GM19467 (cell line): Measurements from ENCODE around the gene HARS2.
"Not testable (repeated sequence)": the region's sequence is repeated elsewhere in the genome, so short reads cannot be mapped to it uniquely, and the experiment has no call there.

ENCODE experiments used
- ATAC-seq: cut with Tn5 transposase; IDR thresholded peaks from one replicate; pipeline ENCODE4 v1.9.1; 2021; ENCODE audit warnings: mild to moderate bottlenecking, moderate library complexity; ENCODE audit not compliant: unreplicated experiment

Gene HARS2, protein sequence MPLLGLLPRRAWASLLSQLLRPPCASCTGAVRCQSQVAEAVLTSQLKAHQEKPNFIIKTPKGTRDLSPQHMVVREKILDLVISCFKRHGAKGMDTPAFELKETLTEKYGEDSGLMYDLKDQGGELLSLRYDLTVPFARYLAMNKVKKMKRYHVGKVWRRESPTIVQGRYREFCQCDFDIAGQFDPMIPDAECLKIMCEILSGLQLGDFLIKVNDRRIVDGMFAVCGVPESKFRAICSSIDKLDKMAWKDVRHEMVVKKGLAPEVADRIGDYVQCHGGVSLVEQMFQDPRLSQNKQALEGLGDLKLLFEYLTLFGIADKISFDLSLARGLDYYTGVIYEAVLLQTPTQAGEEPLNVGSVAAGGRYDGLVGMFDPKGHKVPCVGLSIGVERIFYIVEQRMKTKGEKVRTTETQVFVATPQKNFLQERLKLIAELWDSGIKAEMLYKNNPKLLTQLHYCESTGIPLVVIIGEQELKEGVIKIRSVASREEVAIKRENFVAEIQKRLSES

DNA sequence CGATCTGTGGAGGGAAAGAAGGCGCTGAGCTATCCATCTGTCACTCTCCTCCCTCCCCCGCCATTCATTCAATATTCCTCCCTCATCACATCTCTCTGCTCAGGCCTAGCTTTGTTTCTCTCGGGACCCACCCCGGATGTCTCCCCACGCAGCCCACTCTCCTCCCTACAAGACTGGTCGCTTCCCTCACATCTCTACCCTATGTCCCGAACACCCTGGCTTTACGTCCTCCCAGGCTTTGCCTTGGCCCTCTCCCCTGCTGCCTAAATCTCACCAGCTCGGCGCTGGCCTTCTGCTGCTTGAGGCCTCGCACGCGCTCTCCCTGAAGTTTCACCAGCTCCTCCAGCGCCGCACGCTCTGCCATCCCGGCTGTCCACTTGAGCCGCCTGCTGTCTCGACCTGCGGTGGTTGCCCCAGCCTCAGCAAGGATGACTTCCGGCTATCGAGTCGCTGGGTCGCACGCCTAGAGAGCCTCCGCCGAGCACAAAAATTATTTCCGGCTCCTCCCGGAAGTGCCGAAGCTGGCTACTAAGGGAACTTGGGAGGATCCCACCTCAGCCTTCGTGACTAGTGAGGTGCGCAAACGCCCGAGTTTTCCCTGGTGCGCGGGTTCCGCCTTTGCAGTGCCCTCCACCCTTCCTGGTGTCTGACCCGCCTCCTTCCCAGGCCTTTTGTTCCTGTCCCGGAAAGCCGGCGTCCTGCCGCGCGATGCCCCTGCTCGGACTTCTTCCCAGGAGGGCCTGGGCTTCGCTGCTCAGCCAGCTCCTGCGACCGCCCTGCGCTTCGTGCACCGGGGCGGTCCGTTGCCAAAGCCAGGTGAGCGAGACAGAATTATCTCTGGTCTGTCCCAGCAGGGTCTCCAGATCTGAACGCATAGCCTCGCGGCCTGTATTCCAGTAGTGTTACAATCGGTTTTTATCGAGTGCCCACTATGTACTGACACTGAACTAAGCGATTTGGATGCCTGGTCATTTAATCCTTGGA is at the start of gene HARS2, which contains the start of gene HARS1:
TSS of gene HARS2 (plus strand) at position 515 of the 984 bp plus-strand sequence. CDS start at position 709, 194 bp downstream.
TSS of gene HARS1 (minus strand) at position 430 of the 984 bp plus-strand sequence. CDS start at position 364, 66 bp downstream.
- ATAC-seq: peak; percentile 97

DNA sequence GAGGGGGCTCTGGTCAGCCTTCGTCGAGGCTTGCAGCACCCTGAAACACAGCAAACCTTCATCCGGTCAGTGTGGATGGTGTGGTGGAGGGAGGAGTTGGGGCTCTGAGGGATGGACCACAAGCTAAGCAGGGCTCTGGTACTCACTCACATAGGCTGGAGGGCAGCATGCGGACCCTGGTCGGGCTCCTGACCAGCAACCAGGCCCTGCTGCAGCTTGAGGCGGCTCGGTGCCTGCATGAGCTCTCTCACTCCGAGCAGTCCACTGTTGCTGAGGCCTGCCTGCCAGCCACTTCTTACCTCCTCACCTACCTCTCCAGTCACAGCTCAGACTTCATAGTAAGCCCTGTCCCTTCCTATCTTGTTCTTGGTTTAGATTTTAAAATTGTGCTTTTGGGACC is 49.5 kb upstream of the HARS2 start:
- ATAC-seq: no peak

DNA sequence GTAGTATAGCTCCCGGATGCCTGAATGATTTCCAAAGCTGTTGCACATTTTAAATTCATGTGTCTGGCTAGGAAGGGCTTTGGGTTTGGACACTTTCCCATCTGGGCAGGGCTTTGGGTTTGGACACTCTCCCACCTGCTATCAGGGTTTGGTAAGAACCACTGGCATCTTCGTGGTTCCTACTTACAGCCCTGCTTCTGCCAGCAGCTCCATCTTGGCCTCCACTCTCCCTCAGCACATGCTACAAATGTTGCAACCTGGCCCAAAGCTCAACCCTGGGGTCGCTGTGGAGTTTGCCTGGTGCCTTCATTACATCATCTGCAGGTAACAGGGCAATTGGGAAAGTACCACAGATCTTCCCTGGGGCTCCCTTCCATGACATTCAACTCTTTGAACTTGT is 48.5 kb upstream of the HARS2 start:
- no peak for ATAC-seq

DNA sequence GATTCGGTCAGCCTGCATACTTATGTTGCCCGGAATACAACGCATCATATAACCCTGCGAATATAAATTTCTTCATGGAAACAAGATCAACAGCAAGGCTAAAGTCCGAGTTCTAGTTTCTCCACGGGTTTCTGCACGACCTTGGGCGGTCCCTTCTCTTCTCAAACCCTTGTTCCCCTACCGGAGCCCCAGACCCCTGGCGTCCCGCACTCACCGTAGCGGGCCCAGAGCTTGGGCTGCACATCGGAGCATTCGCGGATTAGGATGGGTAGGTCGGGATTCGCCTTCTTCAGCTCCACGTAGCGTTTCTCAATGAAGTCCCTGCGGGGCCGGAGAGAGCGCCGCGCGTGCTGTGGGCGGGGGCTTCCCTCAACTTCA is 44.2 kb upstream of the HARS2 start:
- ATAC-seq: no peak

DNA sequence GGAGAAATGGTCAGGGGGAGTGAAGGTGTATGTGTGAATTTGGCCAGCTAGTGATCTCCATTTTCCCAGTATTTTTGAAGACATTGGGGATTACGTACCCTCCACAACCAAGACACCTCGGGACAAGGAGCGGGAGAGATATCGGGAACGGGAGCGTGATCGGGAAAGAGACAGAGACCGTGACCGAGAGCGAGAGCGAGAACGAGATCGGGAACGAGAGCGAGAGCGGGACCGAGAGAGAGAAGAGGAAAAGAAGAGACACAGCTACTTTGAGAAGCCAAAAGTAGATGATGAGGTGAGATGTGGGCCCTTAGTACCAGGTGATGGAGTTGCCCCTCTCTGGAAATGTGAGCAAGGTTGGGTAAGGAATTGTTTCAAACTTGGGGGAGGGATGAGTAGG is 32.4 kb upstream of the HARS2 start:
- ATAC-seq: no peak

DNA sequence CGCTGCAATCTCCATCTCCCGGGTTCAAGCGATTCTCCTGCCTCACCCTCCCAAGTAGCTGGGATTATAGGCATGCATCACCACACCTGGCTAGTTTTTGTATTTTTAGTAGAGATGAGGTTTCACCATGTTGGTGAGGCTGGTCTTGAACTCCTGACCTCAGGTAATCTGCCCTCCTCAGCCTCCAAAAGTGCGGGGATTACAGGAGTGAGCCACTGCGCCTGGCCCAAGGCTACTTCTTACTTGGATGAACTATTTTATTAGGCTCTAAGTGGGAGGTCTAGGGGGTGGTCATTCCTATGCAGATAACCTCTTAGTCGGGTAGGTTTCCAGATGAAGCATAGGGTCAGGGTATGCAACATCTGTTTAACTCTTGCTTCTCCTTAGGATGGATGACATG is 30.9 kb upstream of the HARS2 start:
- not testable (repeated sequence) for ATAC-seq

DNA sequence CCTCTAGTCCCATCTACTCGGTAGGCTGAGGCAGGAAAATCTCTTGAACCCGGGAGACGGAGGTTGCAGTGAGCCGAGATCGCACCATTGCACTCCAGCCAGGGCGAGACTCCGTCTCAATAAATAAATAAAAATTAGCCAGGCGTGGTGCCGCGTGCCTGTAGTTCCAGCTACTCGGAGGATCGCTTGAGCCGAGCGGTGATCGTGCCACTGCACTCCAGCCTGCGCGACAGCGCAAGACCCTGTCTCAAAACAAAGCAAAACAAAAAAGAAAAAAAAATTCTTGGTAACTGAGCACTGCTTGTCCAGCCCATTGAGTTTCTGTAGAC is 27.3 kb upstream of the HARS2 start:
- no peak for ATAC-seq

DNA sequence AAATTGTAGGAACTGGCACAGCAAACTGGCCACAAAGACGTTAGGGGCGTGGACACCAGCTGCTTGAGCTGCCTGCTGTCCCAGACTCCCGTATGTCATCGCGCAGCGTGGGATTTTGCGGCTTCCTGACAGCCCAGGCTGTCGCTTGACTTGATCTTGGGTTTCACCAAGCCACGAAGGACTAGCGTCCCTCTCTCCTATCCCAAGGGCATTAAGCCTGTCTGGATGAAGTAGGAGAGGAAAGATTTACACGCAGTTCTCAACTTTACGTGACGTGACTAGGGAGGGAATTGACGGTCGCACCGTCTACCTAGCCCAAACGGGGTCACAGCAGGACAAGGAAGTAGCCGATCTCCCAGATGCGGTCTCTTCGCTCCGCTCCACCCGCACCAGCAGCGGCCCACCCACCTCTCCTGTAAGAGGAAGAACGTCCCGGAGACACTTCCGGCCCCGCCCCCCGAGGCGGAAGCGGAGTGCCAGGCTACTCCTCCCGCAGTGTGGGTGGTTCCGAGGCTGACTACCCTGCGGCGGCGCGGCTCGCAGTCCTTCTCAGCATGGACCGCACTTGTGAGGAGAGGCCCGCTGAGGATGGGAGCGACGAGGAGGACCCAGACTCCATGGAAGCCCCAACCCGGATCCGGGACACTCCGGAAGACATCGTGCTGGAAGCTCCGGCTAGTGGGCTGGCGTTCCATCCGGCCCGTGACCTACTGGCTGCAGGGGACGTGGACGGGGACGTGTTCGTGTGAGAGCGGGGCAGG is 26.7 kb upstream of the HARS2 start, which contains the start of gene WDR55:
TSS of gene WDR55 (plus strand) at position 546 of the 761 bp plus-strand sequence. CDS start at position 555, 9 bp downstream.
- peak; percentile 95 for ATAC-seq

DNA sequence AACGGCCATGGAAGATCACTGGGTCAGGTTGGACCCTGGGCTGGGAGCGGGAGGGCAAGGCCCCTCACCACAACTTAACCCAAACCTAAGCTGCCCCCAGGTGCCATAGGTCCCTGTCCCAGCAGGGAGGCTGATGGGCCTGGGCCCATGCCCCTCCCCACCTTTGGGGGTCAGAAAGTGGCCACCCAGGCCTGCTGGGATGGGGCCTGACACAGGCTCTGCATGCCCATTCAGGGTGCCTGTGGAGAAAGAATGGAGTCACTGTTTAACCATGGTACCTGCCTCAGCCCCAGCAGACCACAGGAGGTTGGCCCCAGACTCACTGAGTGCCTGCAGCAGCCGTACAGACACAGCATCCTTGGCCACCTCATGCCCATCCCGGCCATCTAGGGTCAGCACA is 20.2 kb upstream of the HARS2 start:
- ATAC-seq: not testable (repeated sequence)

DNA sequence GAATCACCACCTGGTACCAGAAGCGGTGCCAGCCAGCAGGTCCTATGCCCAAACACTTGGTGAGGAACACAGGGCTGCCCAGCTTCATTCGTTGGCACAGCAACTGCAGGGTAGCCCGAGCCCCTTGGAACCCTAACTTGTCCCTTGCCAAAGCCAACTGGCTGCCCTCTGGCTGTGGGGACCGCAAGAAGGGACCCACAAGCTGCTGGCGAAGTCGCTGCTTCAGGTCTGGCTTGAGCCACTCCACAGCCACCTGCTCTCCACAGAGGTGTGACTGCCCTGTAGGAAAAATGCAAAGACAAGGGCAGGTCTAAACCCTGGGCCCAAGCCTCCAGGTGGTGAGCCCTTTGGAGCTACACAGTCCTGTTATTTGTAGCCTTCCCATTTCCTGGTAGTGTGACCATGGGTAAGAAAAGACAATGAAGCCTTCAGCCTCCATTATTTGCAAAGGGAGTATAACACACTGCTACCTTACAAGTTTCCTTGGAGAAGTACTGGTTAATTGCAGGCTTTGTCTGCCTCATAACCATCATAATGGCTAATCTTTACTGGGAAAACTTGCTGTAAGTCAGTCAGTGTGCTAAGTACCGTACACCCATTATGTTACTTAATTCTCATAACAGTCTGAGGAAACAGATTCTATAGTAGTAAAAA is 19.7 kb upstream of the HARS2 start:
- ATAC-seq: no peak

DNA sequence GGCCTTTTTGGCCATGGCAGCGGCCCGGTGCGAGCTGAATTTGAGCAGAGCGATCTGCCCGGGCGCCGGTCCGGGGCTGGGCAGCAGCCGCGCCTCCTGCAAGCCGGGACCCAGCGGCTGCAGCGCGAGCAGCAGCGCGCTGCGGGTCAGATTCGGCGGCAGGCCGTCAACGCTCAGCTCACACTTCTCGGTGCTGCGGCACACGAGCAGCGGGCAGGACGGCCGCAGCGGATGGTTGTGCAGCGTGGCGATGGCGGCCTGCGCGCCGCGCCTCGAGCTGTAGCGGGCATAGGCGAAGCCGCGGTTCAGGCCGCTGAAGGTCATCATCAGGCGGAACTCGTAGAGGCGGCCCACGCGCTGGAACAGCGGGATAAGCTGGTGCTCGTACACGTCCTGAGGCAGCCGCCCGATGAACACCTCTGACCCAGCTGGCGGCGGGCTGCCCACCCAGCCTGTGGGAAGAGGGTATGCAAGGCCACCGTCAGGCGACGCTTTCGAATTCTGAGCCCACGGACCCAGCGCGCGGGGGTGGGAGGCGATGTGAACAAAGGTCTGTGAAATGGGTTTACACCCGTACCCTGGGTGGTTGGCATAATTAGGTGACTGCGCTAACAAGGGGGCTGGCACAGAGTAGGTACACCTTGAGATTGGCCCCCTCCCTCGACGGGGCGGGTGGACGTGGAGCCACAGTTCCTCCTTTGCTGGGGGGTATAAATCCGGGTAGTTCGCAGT is 18.6 kb upstream of the HARS2 start:
- ATAC-seq: no peak

DNA sequence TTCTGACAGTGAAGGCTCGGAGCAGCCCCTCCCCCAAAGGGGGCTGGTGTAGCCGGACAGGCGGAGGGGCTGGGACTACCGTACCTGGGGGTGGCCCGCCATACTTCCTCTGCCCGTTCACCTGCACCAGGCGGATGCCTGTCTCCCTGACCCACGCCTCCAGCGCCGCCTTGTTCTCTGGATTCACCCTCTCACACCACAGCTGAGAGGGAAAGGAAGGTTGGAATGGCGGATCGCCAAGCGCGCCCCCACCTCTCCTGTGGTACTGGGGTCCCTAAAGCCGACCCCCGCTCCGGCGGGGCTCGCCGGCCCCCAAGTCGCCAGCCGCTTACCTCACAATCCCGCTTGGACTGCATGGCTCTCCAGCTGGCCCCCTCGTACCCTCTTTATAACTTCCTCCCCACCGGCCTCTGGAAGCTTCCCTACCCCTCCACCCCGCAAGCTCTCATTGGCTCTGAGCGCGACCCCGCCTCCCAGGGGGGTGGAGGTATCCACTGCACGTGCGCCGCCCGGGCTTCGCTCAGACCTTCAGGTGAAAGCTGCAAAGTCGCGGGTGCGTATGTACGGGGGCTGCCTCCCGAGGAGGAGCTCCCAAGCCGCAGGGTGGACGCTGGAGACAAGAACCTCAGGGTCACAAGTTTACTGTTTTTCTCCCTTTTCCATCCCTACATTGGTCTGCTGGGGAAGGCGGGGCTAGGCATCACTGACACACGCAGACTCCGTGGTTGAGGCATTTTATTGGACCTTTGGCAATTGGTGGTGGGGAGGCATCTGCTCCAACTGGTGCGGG is 17.9 kb upstream of the HARS2 start, which contains the start of gene DND1:
TSS of gene DND1 (minus strand) at position 390 of the 790 bp plus-strand sequence. CDS start at position 356, 34 bp downstream.
- no peak for ATAC-seq

DNA sequence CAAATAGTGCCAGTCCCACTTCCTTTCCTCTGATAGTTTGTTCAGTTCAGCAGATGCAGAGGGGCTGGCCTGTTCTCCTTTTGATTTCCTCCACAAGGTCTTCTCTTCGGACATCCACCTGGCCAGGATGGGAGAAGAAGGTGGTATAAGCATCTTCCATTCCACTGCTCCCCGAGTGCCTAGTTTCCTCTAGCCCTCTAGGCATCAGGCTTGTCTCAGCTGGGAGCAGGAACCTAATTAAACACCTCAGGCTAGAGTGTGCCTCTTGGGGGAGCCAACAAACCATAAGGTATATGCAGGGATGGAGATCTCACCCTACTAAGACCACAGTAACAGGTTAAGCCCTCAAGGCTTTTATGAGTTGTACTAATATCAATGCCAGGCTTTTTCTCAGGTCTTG is 17.0 kb upstream of the HARS2 start:
- no peak for ATAC-seq

DNA sequence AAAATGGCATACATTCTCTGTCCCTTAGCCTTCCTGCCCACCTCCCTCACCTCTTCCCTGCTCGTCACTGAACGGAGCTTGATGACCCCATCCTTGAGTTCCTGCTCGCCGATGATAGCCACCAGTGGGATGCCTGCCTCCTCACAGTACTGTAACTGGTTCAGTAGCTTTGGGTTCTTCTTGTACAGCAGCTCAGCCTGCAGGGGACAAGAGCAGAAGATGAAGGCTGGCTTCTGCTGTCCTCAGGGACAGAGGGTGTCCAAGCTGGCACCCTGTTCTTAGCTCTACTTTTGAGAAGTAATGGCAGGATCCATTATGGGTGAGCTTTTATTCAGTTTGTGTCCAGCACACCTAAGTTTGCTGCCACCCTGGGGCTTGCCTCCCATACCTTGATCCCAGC is 16.6 kb upstream of the HARS2 start:
- no peak for ATAC-seq

DNA sequence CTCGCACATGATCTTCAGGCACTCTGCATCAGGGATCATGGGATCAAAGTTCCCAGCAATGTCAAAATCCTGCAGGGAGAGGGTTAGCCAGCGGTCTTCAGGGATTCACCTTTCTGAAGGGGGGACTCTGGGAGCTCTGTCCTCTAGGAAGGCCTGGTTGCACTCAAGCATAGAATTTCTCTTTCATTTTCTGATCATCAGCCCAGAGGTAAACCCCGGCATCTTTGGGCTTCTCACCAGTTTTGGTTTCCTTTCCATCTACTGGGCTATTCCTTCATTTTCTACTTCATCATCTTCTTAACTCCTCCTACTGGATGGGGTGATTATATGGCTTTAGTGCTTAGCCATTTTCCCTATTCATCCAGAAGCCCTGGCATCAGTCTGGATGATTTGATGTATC is 13.3 kb upstream of the HARS2 start:
- peak; percentile 67 for ATAC-seq

DNA sequence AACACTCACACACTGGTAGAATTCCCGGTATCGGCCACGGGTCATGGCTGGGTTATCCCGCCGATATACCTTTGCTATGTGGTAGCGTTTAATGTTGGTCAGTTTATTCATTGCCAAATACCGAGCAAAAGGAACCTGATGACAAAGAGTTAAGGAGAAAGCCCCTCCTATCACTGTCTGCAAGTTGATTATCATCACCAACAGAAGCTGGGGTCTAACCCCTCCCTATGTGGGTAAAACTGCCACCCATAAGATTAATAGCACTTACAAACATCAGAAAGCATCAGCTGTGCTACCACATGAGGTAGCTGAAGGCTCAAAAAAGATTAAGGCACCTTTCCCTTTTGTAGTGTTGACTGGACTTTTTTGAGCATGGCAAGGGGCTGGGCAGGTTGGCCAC is 12.3 kb upstream of the HARS2 start:
- no peak for ATAC-seq

DNA sequence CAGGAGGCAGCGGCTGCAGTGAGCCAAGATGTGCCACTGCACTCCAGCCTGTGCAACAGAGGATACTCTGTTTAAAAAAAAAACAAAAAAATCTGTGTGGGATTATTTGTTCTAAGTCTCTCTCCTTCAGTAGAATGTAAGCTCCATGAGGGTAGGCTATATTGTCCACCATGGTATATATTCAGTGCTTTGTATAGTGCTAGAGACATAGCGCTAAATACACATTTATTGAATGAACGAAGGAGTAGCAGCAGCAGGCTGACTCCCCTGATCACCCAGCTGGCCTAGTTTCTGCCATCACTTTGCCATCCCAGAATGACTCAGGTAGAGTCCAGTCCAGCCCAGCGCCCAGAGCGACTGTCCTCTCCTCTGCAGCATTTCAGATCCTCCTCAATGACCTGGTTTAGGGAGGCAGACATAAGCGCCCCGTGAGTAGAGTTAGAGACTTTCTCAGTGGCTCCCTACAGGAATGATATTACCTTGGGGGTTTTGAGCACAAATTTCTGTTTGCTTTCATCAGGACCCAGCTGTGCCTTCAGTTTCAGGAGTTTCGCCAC is 801 bp upstream of the HARS2 start:
- ATAC-seq: no peak

DNA sequence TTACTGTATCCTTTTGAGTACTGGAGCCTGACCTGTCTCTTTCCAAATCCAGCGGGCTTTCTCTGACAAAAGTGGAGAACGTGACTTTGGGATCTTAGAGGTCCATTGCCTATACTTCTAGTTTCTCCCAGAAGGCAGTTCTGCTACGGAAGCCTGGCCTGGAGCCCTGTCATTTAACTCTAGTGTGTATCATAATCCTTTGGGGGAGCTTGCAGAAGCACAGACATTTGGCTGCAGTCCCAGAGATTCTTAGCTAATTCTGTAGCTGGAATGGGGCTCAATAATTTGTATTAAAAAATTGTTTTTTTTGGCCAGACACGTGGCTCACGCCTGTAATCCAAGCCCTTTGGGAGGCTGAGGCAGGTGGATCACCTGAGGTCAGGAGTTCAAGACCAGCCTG is 3.0 kb downstream of the HARS2 start:
- ATAC-seq: no peak
